ENCODE measurements around the gene PDE10A. TPM values are rescaled to one million over a fixed set of nuclear protein-coding genes. Genes with fewer than 3 reads are reported as not detected.

PDE10A gene
- total and polyA plus RNA-seq, 2 of the 13 experiments (the other 11 are each of a cell fraction or from before 2014, with no cell fraction given) = not detected

GRCh38 chr6:165644586-165645266, 18.3 kb downstream of the PDE10A start (continued):
- no peak for TF ChIP-seq HMGXB3 (CRISPR knock-in tag; IDR thresholded peaks at IDR 0.05; ENCODE audit: borderline replicate concordance)
- no peak for TF ChIP-seq RERE (CRISPR knock-in tag; IDR thresholded peaks at IDR 0.05; ENCODE audit: low read depth)
- no peak for TF ChIP-seq EED (CRISPR knock-in tag; IDR thresholded peaks at IDR 0.05)
- no peak for TF ChIP-seq ZNF101 (CRISPR knock-in tag; IDR thresholded peaks at IDR 0.05; ENCODE audit: borderline replicate concordance, low read depth)
- TF ChIP-seq, protein P1, sequence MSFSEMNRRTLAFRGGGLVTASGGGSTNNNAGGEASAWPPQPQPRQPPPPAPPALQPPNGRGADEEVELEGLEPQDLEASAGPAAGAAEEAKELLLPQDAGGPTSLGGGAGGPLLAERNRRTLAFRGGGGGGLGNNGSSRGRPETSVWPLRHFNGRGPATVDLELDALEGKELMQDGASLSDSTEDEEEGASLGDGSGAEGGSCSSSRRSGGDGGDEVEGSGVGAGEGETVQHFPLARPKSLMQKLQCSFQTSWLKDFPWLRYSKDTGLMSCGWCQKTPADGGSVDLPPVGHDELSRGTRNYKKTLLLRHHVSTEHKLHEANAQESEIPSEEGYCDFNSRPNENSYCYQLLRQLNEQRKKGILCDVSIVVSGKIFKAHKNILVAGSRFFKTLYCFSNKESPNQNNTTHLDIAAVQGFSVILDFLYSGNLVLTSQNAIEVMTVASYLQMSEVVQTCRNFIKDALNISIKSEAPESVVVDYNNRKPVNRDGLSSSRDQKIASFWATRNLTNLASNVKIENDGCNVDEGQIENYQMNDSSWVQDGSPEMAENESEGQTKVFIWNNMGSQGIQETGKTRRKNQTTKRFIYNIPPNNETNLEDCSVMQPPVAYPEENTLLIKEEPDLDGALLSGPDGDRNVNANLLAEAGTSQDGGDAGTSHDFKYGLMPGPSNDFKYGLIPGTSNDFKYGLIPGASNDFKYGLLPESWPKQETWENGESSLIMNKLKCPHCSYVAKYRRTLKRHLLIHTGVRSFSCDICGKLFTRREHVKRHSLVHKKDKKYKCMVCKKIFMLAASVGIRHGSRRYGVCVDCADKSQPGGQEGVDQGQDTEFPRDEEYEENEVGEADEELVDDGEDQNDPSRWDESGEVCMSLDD (CRISPR knock-in tag; IDR thresholded peaks at IDR 0.05; ENCODE audit: borderline replicate concordance) = no peak
- TF ChIP-seq ZNF567 (CRISPR knock-in tag; IDR thresholded peaks at IDR 0.05; ENCODE audit: borderline replicate concordance) = no peak
- TF ChIP-seq MAFF (IDR thresholded peaks at IDR 0.05; ENCODE audit: low read depth, low read length) = no peak

All from HepG2 (cell line).